Stimulated activated naive CD8-positive, alpha-beta T cell treated with anti-CD3 and anti-CD28 coated beads, Interleukin-15, Interleukin-2, amounts not matched to agents 100 ng/mL and 50 ng/mL, for 24 hours (primary cell): ENCODE measurements around the gene MTREX.

Source experiments
- H3K27ac Mint-ChIP-seq: one replicate; pipeline ENCODE4 v1.8.0; 2021; ENCODE audit warnings: mild to moderate bottlenecking, mixed read lengths
- H3K27me3 Mint-ChIP-seq: one replicate; pipeline ENCODE4 v1.8.0; 2021; ENCODE audit warnings: mixed read lengths
- H3K36me3 Mint-ChIP-seq: one replicate; pipeline ENCODE4 v1.8.0; 2021; ENCODE audit warnings: low read depth, mixed read lengths
- H3K4me1 Mint-ChIP-seq: one replicate; pipeline ENCODE4 v1.8.0; 2021; ENCODE audit warnings: low read depth, mixed read lengths
- H3K4me3 Mint-ChIP-seq: one replicate; pipeline ENCODE4 v1.8.0; 2021; ENCODE audit warnings: mild to moderate bottlenecking, mixed read lengths
- H3K9me3 Mint-ChIP-seq: one replicate; pipeline ENCODE4 v1.8.0; 2021; ENCODE audit warnings: mixed read lengths

The MTREX gene

GRCh38 chr5:55384072-55384471, 76.3 kb downstream of the MTREX start:
- H3K4me3 Mint-ChIP-seq: no peak overlapping the region
- H3K4me1 Mint-ChIP-seq: peaks cover 27% of the 10 kb centered on the region
- H3K27me3 Mint-ChIP-seq: no peaks in the 10 kb centered on the region
- peak overlapping the region; percentile 54 for H3K27ac Mint-ChIP-seq
- H3K36me3 Mint-ChIP-seq: peaks cover 88% of the 10 kb centered on the region
- H3K9me3 Mint-ChIP-seq: peaks cover 12% of the 10 kb centered on the region

DNA sequence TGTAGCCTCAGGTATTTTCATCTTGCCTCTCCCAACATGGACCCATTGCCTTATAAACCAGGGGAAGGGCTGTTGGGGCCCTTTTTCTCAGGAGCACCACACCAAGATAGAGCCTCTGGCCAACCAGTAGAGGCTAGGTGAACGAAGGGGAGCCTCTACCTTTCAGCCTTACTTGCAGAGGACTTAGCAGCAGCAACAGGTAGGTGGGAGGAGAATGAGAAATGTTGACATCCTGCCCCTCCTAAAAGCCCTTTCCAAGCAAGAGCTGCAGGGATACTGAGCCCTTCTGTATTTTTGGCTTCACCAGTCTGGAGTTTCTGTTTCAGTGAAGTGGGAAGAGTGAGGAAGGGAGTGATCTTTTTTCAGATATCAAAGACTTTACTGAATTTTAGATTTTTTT, 77.4 kb downstream of the MTREX start:
- H3K36me3 Mint-ChIP-seq: peaks cover 87% of the 10 kb centered on the region
- H3K4me1 Mint-ChIP-seq: peaks cover 22% of the 10 kb centered on the region
- H3K4me3 Mint-ChIP-seq: no peak overlapping the region
- no peaks in the 10 kb centered on the region for H3K27me3 Mint-ChIP-seq
- peak overlapping the region; percentile 52 for H3K27ac Mint-ChIP-seq
- H3K9me3 Mint-ChIP-seq: peaks cover 12% of the 10 kb centered on the region

- Mint-ChIP-seq H3K4me1 (peaks cover 20% of the 10 kb centered on the region), H3K27ac (no peak overlapping the region)
Measured at GRCh38 chr5:55385846-55386245, 78.1 kb downstream of the MTREX start.

DNA sequence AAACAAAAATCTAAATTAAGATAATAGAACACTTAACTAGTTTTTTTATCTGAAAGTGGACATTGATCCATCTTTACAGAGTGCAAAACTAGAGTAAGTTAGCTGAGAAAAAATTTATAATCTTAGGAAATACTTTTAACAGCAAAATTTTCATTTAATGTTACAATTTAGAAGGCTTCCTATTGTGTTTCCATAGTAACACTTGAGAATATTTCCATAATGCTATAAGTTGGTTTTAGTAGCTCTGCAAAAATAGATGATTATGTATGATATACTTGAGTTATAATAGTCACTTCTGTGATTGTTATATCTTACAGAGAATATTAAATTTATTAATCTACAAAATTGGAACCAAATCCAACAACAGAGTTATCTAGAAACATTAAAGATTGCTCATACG, 78.6 kb downstream of the MTREX start:
- Mint-ChIP-seq H3K27ac (no peak overlapping the region), H3K27me3 (no peaks in the 10 kb centered on the region), H3K4me1 (peaks cover 20% of the 10 kb centered on the region), H3K36me3 (peaks cover 87% of the 10 kb centered on the region), H3K4me3 (no peak overlapping the region), H3K9me3 (peaks cover 9% of the 10 kb centered on the region)

More at GRCh38 chr5:55385846-55386245, 78.1 kb downstream of the MTREX start:
- Mint-ChIP-seq H3K4me3 (no peak overlapping the region), H3K27me3 (no peaks in the 10 kb centered on the region), H3K36me3 (peaks cover 87% of the 10 kb centered on the region), H3K9me3 (peaks cover 12% of the 10 kb centered on the region)

DNA sequence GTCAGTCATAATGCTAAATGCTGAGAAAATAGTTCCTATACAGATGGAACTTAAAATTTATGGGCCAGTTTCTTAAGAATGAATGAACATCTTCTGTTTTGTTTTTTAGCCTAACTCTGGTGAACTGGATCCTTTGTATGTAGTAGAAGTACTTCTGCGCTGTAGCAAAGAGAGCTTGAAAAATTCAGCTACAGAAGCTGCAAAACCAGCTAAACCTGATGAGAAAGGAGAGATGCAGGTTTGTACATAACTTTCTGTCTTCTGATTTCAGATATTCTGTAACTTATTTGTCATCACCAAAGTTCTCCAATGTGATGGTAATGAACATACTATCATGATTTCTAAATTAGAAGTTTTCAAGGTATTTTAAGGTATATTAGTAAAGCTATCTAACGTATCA, 80.1 kb downstream of the MTREX start:
- Mint-ChIP-seq H3K4me1 (peaks cover 20% of the 10 kb centered on the region), H3K27me3 (no peaks in the 10 kb centered on the region), H3K36me3 (peaks cover 88% of the 10 kb centered on the region)

DNA sequence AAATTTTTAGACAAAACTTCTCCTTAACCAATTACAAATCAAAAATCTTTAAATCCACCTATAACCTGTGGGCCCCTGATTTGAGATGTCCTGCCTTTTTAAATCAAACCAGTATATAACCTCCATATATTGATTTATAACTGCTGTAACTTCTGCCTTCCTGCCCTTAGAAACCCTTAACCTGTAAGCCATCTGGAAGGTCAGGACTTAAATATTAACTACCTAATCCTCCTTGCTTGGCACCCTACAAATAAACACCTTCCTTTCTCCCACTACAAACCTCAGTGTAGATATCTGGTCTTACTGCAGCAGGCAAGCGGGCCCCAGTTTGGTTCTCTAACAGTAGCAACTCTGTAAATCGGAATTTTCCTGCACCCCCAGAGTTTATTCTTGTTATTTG, 83.9 kb downstream of the MTREX start:
- H3K4me3 Mint-ChIP-seq: no peak overlapping the region
- H3K9me3 Mint-ChIP-seq: peaks cover 5% of the 10 kb centered on the region
- no peaks in the 10 kb centered on the region for H3K27me3 Mint-ChIP-seq
- no peaks in the 10 kb centered on the region for H3K4me1 Mint-ChIP-seq
- H3K27ac Mint-ChIP-seq: no peak overlapping the region
- H3K36me3 Mint-ChIP-seq: peaks cover 83% of the 10 kb centered on the region

More for the DNA sequence above, 80.1 kb downstream of the MTREX start:
- Mint-ChIP-seq H3K4me3 (no peak overlapping the region), H3K9me3 (peaks cover 13% of the 10 kb centered on the region), H3K27ac (no peak overlapping the region)

- Mint-ChIP-seq H3K36me3 (peaks cover 81% of the 10 kb centered on the region), H3K4me3 (no peak overlapping the region), H3K4me1 (no peaks in the 10 kb centered on the region), H3K27me3 (no peaks in the 10 kb centered on the region), H3K27ac (no peak overlapping the region), H3K9me3 (peaks cover 5% of the 10 kb centered on the region)
Measured at GRCh38 chr5:55392669-55393068, 84.9 kb downstream of the MTREX start.

GRCh38 chr5:55393501-55394175, 85.8 kb downstream of the MTREX start:
- peaks cover 5% of the 10 kb centered on the region for H3K9me3 Mint-ChIP-seq
- H3K36me3 Mint-ChIP-seq: peaks cover 75% of the 10 kb centered on the region
- H3K4me3 Mint-ChIP-seq: no peak overlapping the region
- no peaks in the 10 kb centered on the region for H3K4me1 Mint-ChIP-seq
- H3K27ac Mint-ChIP-seq: no peak overlapping the region
- no peaks in the 10 kb centered on the region for H3K27me3 Mint-ChIP-seq

- no peak overlapping the region for H3K27ac Mint-ChIP-seq
- H3K27me3 Mint-ChIP-seq: no peaks in the 10 kb centered on the region
- peaks cover 48% of the 10 kb centered on the region for H3K36me3 Mint-ChIP-seq
- no peak overlapping the region for H3K4me3 Mint-ChIP-seq
- H3K4me1 Mint-ChIP-seq: no peaks in the 10 kb centered on the region
- no peaks in the 10 kb centered on the region for H3K9me3 Mint-ChIP-seq
Measured at GRCh38 chr5:55402199-55402598, 94.4 kb downstream of the MTREX start.

DNA sequence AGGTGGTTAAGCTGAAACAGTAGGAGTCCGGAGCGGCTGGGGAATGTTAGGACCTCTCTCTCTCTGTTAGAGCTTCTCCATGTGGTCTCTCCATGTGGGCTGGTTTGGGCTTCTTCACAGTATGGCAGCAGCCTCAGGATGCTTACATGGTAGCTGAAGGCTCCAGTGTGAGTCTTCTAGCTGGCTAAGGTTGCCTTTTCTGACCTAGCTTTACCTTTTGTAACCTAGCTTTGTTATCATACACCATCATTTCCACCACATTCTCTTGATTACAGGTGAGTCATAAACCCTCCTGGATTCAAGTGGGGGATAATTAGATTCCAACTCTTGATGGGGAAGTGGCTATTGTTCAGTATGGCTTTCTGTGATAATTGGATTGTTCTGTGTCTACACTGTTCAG, 98.5 kb downstream of the MTREX start:
- H3K9me3 Mint-ChIP-seq: no peaks in the 10 kb centered on the region

GRCh38 chr5:55407059-55407684, 99.4 kb downstream of the MTREX start:
- H3K9me3 Mint-ChIP-seq: no peaks in the 10 kb centered on the region
- H3K27ac Mint-ChIP-seq: no peak overlapping the region
- H3K4me1 Mint-ChIP-seq: peaks cover 9% of the 10 kb centered on the region
- H3K27me3 Mint-ChIP-seq: no peaks in the 10 kb centered on the region
- no peak overlapping the region for H3K4me3 Mint-ChIP-seq
- H3K36me3 Mint-ChIP-seq: peaks cover 56% of the 10 kb centered on the region

More for the DNA sequence above, 98.5 kb downstream of the MTREX start:
- H3K4me1 Mint-ChIP-seq: peaks cover 5% of the 10 kb centered on the region
- no peaks in the 10 kb centered on the region for H3K27me3 Mint-ChIP-seq
- no peak overlapping the region for H3K4me3 Mint-ChIP-seq
- H3K36me3 Mint-ChIP-seq: peaks cover 57% of the 10 kb centered on the region
- no peak overlapping the region for H3K27ac Mint-ChIP-seq

GRCh38 chr5:55407984-55408383, 100.2 kb downstream of the MTREX start:
- Mint-ChIP-seq H3K27ac (no peak overlapping the region), H3K27me3 (no peaks in the 10 kb centered on the region), H3K36me3 (peaks cover 58% of the 10 kb centered on the region), H3K4me1 (peaks cover 9% of the 10 kb centered on the region), H3K4me3 (no peak overlapping the region), H3K9me3 (no peaks in the 10 kb centered on the region)

DNA sequence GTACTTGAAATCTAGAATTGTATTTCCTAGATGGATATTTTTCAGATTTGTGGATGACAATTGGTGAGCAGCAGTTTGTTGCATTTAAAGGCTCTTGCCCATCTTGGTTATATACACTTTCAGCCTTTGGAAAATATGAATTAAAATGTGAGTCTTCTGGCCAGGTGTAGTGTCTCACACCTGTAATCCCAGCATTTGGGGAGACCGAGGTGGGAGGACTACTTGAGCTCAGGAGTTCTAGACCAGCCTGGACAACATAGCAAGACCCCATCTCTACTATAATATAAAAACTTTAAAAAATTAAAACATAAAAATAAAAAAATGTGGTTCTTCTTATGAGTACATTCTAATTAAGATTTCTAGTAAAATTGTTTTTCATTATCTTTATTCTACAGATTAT, 102.0 kb downstream of the MTREX start:
- H3K36me3 Mint-ChIP-seq: peaks cover 63% of the 10 kb centered on the region
- no peaks in the 10 kb centered on the region for H3K9me3 Mint-ChIP-seq
- peaks cover 17% of the 10 kb centered on the region for H3K4me1 Mint-ChIP-seq
- H3K4me3 Mint-ChIP-seq: no peak overlapping the region
- no peak overlapping the region for H3K27ac Mint-ChIP-seq
- H3K27me3 Mint-ChIP-seq: no peaks in the 10 kb centered on the region

DNA sequence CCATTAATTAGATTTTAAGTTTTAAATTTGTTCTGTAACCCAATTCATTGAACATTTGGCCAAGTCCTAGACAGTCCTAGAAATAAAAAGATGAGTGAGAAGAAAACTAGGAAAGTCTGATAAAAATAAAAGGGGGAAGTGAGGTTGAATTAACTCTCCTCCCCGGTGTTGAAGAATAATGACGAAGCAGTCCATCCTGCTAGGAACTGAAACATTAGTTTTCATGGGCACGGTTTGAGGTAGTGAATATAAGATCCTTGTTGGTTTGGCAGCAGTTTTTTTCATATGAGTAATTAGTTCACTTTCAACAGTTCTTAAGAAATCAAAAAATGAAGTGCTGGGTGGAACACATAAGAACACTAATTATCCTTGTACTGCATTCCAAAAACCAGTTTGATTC, 103.1 kb downstream of the MTREX start:
- H3K27me3 Mint-ChIP-seq: no peaks in the 10 kb centered on the region
- peaks cover 65% of the 10 kb centered on the region for H3K36me3 Mint-ChIP-seq
- no peak overlapping the region for H3K4me3 Mint-ChIP-seq
- H3K4me1 Mint-ChIP-seq: peaks cover 17% of the 10 kb centered on the region
- no peaks in the 10 kb centered on the region for H3K9me3 Mint-ChIP-seq
- H3K27ac Mint-ChIP-seq: peak overlapping the region; percentile 34

DNA sequence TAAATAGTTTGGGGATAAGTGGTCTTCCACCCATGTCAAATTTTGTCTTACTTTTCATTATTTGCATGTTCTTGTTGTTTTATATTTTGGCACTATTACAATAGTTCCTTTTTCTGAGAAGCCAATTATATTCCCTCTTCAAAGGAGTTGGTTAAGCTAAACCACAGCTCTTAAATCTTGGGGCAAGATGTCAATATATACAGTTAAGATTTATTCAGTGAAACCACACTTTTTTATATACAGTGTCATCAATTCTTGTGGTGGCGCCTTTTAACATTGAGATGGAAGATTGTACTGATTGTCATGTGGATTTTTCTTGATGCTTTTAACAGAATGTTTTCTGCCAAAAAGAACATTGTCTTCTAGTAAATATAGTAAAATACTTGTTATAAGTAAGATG, 104.1 kb downstream of the MTREX start:
- no peak overlapping the region for H3K27ac Mint-ChIP-seq

GRCh38 chr5:55413644-55414043, 105.9 kb downstream of the MTREX start:
- H3K27ac Mint-ChIP-seq: no peak overlapping the region
- no peak overlapping the region for H3K4me3 Mint-ChIP-seq
- H3K27me3 Mint-ChIP-seq: no peaks in the 10 kb centered on the region
- H3K36me3 Mint-ChIP-seq: peaks cover 60% of the 10 kb centered on the region
- H3K4me1 Mint-ChIP-seq: peaks cover 25% of the 10 kb centered on the region
- no peaks in the 10 kb centered on the region for H3K9me3 Mint-ChIP-seq

More for the DNA sequence above, 104.1 kb downstream of the MTREX start:
- no peak overlapping the region for H3K4me3 Mint-ChIP-seq
- H3K4me1 Mint-ChIP-seq: peaks cover 17% of the 10 kb centered on the region
- H3K9me3 Mint-ChIP-seq: no peaks in the 10 kb centered on the region
- H3K27me3 Mint-ChIP-seq: no peaks in the 10 kb centered on the region
- H3K36me3 Mint-ChIP-seq: peaks cover 60% of the 10 kb centered on the region
